GM18508 (cell line): ENCODE data around the gene PICK1.
"Not testable (repeated sequence)": the region's sequence is repeated elsewhere in the genome, so short reads cannot be mapped to it uniquely, and the experiment has no call there.

ENCODE experiments used
- ATAC-seq: cut with Tn5 transposase; IDR thresholded peaks from one replicate; pipeline ENCODE4 v1.9.1; 2021; ENCODE audit warnings: moderate number of reproducible peaks; ENCODE audit not compliant: insufficient read depth, unreplicated experiment

Gene PICK1

DNA sequence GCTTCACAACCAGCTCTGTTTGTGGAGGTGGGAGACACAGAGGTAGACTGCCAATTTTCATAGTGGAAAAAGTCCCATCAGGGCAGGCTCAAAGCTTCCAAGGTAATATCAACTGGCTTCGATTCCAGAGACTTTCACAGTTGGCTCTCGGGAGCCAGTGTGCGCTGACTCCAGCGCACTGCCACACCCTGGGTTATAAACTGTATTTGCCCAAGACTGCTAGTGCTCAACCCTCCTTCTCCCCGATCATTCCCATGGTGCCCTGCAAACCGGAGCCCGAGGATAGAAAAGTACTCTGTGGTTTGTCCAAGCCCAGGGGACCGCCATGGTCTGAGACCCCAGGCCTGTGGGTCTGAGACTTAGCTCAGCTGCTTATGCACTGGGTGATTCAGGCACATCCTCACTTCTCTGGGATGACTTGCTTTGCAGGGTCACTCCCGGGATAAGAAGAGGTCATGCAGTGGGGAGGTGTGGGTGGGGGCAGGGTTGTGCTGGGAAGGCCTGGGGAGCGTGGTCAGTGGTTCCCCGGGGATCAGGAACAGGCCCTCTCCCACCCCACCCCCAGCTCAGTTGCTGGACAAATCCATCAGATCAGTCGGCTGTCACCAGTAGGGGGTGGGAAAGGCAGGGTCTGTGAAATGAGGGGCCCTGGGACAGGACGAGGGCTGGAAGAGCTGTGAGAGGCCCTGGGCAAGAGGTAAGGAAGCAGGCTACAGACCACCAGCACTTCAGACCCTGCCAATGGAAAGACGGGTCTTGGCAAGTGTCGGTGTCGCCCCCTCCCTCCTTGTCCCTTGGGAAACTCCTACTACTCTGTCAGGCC, 26.7 kb upstream of the PICK1 start:
- ATAC-seq: no peak

DNA sequence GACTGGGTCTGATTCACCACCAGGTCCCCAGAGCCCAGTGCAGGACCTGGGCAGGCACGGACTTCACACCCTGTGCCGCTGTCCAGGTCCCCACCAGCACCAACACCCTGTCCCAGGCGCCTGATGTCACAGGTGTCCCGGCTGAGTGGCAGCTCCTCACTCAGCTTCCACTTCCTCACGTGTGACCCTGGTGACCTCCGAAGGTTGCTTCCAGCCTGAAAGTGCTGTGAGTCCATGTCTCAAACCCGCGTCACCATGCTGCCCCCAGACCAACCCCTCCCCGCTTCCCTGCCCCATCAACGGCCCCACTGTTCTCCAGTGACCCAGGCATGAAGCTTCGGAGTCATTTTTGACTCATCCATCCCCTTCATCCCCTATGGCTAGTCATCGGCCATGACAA, 25.7 kb upstream of the PICK1 start:
- ATAC-seq: no peak

DNA sequence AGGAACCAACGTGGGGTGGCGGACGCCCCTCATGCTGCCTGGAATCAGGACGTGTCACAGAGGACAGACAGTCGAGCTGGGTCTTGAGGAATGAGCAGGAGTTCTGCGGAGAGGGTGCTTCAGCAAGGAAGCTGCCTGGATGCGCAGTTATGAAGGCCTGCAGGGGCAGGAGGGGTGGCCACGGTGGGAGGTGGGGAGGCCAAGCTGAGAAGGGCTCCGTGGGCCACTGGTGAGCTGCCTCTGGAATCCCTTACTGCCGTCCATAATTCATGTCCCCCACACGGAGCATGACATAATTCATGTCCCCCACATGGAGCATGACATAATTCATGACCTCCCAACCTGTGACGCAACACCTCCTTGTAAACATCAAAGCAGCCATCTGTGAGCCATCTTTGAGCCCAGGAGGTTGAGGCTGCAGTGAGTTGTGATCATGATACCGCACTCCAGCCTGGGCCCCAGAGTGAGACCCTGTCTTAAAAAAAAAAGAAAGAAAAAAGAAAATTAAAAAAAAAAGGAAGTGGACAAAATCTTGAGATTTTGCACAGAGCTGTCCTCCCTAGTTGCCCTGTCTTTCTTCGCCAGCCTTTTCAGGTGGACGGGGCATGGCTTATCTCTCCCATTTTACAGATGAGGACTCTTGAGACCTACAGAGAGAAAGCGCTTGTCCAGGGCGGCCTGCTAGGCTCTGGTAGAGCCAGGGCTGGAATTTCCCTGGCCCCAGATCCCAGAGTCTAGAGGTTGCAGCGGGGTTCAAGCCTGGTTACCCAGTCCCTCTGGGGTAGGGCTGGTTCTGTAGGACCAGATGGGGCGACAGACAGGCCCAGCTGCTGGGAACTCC, 24.3 kb upstream of the PICK1 start:
- no peak for ATAC-seq

DNA sequence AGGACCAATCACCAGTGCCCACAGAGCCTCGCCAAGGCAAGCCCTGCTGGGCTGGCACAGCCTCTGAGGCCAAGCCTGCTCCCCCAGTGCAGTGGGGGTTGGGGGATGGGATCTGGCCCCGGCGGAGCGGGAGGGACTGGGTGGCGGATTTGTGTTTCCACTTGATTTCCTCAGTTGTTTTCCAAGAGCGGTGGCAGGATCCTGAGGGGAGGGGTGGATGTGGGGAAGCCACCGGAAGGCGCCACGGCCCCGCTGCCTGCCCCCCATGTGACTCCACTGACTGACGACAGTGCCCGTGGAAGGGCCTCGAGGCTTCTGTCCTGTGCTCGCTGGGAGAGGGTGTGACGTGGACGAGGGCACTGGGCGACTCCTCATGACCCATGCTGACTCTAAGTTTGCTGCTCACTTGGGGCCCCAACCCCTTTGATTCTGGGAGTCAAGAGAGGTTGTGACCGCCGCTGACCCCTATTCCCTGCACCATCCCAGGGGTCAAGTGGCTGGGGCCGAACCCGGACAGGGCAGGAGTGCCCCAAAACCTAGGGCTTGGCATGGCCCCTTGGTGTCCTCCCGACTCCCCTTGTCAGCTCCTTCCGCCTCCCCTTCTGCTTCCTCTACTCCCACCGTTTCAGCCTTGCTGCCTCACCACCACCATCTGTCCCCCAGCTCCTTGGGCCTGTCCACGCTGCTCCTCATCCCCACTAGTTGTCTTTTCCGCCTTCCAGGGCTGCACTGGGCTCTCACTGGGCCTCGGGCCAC, 23.5 kb upstream of the PICK1 start:
- ATAC-seq: no peak

DNA sequence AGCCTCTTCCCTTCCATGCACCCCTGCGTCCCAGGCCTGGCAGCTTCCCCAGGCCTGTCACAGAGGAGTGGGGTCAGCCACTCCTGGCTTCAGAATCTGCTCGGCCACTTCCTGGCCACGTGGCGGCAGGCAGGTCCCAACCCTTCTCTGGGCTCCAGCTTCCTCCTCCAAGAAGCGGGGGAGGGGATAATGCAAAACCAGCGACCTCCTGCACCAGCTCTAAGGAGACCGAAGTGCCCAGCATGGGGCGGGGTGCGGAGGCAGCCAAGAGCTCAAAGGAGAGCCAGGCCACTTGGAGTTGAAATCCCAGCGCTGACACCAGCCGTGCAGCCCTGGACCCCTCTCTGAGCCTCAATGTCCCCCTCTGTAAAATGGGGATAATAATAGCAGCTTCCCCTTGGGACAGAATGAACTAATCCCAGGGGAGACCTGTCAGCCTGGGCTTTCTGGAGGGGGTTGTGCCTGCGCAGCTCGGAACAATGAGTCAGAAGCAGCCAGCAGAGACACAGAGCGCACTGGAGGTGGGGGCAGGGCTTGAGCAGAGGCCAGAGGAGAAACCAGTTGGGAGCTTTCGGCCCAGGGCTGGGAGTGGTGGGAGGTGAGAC, 22.8 kb upstream of the PICK1 start:
- ATAC-seq: no peak

DNA sequence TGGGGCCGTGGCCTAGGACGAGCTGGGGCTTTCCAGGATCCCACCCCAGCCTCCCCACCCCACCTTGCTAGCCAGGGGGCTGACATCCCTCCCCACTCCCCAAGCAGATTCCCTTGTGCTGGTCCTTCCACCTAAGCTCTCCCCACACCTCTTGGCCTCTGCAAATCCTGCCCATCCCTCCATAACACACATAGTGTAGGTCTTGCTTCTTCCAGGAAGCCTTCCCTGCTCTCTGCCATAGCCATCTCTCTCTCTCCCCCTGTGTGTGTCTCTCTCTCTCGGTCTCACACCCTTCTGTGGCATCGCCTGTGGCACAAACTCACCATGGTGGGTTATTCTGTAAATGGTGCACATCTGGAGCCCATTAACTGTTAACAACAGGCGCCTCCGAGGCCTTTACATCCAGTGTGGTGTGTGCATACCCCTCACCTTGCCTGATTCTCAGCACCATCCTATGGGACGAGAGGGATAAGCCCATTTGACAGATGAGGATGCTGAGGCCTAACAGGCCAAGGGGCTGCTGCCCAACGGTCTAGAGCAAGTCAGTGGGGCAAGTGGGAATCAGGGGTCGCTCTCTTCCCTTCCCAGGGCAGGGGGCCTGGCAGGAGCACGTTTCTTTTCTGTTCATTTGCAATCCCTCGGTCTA, 22.2 kb upstream of the PICK1 start:
- ATAC-seq: no peak

DNA sequence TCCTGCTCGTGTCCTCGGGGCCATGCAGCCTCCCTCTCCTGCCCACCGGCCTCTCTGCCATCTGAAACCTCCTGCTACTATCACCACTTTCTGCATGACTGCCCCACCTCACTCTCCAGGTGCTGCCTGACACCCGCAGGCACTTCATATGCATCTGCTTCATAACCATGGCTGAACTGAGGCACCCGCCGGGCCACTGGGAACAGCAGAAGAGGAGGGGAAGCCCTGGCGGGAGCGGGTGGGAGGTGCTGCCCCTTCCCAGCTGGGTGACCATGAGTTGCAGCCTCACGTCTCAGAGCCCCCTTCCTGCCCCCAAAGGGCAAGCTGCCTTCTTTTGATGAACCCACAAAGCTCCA, 21.7 kb upstream of the PICK1 start:
- ATAC-seq: no peak

DNA sequence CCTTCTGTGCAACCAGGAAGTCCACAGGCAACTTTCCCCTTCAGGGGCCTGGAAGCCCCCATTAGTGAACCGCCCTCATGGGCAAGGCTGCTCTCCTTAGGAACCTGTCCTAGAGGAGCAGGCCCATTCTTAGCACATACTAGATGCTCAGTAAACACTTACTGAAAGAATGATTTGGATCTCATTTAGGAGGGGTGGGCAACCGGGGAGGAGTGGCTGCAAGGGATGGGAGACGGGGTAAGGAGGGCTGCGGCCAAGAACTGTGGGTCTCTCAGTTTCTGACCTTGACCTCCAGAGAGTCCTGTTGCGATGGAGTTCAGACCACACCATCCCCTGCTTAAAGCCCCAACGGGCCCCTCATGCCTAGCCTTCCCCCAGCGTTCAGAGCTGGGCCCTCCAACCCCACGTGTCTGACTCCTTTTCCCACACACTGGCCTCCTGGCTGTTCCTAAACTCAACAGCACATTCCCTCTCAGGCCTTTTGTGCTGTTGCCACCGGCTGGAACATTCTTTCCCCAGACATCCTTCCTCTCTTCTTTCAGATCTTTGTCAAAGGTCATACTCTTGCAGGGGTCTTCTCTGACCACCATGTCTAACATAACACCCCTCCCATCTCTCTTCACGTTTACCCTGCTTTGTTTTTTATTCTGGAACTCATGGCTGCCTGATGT, 20.7 kb upstream of the PICK1 start:
- ATAC-seq: no peak

DNA sequence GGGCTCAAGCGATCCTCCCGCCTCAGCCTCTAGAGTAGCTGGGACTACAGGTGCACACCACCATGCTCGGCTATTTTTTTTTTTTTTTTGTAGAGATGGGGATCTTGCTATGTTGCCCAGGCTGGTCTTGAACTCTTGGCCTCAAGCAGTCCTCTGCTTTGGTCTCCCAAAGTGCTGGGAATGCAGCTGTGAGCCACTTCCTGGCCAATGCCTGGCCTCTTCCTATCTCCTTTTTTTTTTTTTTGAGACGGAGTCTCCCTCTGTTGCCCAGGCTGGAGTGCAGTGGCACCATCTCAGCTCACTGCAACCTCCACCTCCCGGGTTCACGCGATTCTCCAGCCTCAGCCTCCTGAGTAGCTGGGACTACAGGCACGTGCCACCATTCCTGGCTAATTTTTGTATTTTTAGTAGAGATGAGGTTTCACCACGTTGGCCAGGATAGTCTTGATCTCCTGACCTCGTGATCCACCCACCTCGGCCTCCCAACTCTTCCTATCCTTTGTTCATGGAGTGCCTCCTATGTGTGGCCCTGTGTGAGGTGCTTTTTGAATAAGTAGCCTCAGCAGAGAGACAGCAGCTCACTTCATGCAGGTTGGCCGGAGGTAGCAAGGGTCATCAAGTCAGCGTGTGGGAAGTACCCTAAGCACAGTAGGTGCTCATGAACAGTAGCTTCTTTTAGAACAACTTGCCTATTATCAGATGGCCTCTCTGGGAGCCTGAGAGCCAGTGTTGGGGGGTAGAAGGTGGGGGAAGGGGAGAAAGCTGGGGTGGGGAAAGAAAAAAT, 19.6 kb upstream of the PICK1 start:
- not testable (repeated sequence) for ATAC-seq

DNA sequence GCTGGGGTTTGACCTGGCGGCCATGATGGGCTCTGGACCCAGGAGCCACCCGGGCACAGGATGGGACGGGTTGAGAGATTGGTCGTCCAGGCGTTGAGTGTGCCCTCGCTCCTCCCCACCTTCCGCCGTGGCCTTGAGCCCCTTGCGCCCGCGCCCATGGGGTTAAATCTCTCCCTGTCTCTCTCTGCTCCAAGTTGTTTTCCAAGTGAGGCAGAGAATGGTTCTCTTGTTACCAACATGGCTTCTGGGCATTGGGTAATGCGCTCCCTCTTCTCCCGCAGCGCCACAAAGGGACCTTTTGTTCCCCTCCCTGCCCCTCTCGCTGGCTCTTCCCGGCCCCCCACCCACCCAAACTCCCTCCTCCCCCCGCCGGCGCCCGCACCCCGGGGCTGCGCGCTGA, 18.8 kb upstream of the PICK1 start:
- ATAC-seq: no peak

DNA sequence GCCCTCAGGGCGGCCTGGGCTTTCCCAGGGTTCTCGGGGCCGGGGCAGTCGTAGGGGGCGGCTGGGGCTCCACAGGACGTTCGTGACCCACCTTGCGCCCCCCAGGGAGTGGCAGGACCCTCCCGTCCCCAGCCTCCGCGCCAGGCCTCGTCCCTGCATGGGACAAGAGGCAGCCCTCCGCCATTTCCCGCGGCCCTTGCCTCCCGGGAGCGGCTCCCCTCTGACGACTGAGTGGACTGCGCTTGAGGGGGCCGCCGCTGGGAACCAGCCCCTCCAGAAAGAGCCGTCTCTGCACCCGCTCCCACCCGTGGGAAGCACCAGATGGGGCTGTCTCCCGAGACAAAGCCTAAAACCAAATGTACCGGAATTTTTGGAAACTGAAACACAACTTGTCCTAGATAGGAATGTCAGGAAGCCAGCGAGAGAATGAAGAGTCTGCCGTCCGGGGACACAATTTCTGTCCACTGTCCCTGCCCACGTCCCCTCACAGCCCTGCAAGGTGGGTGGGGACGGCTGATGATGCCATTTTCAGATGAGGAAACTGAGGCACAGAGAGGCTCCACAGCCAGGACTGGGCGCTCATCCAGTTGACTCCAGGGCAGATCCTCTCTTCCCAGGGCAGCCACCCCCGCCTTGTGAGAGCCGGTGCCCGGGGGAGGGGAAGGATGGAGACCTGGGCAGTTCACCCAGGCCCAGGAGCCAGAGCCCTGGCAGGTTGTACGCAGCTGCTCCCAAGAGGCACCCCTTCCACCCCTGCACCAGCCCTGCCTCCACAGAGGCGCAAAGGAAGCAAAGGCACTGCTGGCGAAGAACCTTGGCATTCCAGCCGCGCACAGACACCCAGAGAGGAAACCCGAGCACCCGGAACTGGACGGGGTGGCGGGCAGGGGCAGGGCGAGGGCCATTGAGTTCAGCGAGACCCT, 18.1 kb upstream of the PICK1 start:
- no peak for ATAC-seq

DNA sequence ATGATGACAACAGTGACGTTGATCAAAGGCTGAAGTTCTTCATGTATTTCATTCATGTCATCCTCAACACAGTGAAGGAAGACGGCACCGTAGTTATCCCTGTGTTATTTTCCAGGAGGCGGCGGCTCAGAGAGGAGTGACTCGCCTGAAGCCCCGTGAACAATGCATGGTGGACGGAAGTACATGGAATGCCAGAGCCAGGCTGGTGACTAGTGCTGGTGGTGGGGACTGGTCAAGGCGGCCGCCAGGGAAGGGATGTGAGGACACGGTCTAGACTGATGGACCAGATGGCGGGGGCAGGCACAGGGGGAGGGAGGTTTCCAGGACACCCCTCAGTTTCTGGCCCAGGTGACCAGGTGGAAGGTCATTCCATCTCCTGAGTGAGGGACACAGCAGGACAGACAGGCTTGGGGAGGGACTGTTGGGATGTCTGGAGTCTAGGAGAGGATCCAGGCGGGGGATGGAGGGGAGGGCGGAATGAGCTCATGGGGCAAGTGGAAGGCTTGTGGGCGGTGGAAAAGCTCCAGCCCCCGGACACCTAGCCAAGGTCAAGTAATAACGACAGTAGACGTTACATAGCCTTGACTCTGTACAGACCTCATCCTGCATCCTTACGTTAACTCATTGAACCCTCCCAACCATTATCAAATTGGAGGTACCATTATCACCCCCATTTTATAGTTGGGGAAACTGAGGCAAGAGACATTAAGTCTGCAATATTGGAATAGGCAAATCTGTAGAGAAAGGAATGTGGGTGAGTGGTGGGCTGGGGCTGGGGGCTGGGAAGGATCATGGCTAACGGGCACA, 16.0 kb upstream of the PICK1 start:
- ATAC-seq: no peak

DNA sequence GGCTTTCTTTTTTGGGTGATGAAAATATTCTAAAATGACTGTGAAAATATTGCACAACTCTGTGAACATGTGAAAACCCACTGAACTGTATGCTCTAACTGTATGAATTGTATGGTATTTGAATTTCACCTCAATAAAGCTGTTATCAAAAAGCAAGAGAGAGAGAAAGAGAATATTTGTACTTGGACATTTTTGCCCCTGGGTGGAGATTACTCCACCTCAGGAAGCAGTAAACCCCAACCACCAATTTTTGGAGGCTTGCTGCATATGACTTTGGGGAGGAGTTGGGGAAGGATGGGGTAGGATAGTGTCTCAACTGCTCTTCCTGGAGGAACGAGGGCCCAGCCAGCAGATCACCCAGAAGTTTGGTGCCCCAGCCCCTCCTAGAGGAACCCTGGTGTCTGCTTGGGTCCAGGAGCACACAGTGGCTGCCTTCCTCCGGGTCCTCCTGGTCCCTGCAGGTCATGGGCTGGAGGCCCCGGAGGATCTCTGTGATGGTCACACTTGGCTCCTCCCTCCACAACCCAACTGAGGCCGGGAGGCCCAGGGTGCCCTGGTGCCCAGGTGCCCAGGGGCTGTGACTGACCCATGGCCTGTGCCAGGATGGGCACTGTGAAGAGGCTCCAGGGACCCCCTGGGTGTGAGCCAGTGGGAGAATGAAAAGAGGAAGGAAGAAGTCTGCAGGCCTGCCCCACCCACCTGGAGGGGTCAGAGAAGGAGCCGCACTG, 15.3 kb upstream of the PICK1 start:
- no peak for ATAC-seq

DNA sequence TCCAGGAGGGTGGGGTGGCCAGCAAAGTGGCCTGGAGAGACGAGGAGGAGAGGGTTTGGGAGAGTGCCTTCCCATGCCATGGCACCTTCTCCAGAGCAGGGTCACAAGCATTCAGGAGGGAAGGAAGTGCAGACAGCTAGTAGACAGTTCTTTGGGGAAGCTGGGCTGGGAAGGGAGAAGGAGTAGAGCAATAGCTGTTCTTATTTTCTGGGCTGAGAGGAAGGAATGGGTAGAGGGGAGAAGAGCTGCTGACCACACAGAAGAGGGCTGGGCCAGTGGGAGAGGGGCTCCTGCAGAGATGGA, 14.8 kb upstream of the PICK1 start:
- ATAC-seq: no peak

DNA sequence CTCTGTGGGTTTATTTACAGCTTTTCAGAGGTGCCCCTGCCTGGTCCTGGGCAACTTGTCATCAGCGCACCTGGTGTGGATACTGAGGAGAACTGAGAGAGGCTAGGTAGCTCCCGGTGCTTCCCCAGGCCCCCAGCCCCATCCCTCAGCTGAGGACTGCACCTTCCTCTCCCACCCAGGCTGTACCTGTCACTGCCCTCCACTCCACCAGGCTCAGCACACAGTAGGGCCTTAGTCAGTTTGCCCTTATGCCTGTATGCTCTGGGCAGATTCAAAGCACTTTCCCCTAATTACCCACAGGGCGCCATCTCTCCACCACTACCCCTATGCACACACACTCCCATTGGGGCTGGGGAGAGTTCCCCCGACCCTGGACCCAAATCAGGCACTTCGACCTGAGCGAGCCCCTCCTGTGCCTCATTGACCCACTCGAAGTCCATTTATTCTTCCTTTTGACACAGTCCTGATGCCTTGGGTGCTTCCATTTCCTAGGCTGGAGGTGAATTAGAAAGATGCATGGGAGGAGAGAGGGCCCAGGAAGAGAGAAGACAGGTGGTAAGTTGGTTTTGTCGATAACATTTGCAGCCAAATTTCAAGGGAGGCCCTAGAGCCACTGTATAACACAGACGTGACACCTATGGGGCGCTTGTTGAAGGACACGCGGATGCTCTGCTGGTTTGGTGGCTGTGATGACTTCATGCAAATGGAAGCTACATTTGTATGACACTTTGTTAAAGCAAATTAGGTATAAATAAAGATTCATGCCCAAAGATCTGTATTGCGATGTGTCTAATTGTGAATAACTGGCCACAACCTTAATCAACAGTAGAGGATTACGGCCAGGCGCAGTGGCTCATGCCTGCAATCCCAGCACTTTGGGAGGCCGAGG, 13.8 kb upstream of the PICK1 start:
- ATAC-seq: no peak
